ENCODE measurements around the gene MAFG.

DNA sequence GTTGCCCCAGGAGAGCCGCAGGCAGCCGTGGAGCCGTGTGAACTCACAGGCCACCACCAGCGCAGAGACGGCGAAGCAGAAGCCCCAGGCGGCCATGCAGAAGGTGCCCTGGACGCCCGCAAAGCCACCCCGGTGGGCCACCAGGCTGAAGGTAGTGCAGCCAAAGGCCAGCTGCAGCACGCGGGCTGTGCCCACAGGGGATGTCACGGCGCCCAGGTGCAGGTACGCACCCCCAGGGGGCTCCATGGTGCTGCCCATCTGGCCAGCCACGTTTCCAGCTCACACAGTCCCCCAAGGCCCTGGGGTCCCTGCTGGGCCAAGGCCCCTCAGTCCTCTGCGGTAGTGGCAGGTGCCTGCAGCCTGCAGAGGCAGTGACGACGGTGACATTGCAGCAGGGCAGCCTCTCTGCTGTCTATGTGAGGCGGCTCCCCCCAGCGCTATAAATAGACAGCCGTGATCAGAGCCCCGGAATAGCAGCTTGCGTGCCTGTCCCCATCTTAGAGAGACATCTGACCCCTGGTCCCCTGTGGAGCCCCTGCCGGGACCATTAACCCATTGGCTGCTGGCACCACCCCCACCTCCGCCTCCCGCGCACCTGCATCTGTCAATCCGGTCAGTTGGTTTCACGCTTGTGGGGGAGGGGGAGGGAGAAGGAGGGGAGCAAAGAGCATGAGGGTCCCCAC lies 14.1 kb upstream of the MAFG start:
- TF ChIP-seq JUN (CRISPR knock-in tag; IDR thresholded peaks at IDR 0.05) (no peak), FOXP1 (CRISPR knock-in tag; IDR thresholded peaks at IDR 0.05; ENCODE audit: borderline replicate concordance) (no peak)
- TF ChIP-seq, protein P1, sequence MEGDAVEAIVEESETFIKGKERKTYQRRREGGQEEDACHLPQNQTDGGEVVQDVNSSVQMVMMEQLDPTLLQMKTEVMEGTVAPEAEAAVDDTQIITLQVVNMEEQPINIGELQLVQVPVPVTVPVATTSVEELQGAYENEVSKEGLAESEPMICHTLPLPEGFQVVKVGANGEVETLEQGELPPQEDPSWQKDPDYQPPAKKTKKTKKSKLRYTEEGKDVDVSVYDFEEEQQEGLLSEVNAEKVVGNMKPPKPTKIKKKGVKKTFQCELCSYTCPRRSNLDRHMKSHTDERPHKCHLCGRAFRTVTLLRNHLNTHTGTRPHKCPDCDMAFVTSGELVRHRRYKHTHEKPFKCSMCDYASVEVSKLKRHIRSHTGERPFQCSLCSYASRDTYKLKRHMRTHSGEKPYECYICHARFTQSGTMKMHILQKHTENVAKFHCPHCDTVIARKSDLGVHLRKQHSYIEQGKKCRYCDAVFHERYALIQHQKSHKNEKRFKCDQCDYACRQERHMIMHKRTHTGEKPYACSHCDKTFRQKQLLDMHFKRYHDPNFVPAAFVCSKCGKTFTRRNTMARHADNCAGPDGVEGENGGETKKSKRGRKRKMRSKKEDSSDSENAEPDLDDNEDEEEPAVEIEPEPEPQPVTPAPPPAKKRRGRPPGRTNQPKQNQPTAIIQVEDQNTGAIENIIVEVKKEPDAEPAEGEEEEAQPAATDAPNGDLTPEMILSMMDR (IDR thresholded peaks at IDR 0.05) = no peak
- TF ChIP-seq, protein P2, sequence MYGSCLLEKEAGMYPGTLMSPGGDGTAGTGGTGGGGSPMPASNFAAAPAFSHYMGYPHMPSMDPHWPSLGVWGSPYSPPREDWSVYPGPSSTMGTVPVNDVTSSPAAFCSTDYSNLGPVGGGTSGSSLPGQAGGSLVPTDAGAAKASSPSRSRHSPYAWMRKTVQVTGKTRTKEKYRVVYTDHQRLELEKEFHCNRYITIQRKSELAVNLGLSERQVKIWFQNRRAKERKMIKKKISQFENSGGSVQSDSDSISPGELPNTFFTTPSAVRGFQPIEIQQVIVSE (CRISPR knock-in tag; IDR thresholded peaks at IDR 0.05; ENCODE audit: borderline replicate concordance) = no peak
- TF ChIP-seq, protein P3, sequence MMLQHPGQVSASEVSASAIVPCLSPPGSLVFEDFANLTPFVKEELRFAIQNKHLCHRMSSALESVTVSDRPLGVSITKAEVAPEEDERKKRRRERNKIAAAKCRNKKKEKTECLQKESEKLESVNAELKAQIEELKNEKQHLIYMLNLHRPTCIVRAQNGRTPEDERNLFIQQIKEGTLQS (CRISPR knock-in tag; conservative IDR thresholded peaks at IDR 0.05) = no peak

Data from WTC11 (cell line).